ENCODE results near the gene P3H4. TPM values are rescaled to one million over a fixed set of nuclear protein-coding genes. Genes with fewer than 3 reads are reported as not detected.
A peak's percentile ranks its signal among the peaks of the same experiment; 100 is the strongest.

Gene P3H4
- total RNA-seq, 1 donor from 2014 or later = 6.0 TPM

DNA sequence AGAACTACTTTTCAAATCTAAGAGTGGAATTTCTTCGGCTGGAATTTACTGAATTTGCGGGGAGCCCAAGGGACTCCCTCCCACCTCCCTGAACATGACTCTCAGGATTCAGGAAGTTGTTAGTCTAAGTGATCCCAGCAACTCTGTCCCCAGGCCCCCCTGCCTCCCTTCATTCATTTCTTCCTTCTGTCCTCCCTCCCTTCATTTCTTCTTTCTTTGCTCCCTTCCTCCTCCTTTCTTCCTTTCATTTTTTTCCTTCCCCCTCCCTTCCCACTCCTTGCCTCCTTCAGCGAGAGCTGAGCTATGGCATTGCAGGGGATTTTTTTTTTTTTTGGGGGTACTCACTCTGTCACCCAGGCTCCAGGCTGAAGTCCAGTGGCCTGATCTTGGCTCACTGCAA is 14.4 kb downstream of the P3H4 start:
- DNase-seq = no peak
- Histone ChIP-seq H3K36me3 (no peaks in the 10 kb centered on the region), H3K4me3 (no peak overlapping the region), H3K4me1 (peaks cover 38% of the 10 kb centered on the region), H3K27me3 (ENCODE audit: low read depth) (no peaks in the 10 kb centered on the region), H3K9me3 (replicated peaks) (no peaks in the 10 kb centered on the region), H3K27ac (replicated peaks) (no peak overlapping the region)
- no peak for TF ChIP-seq CTCF (IDR thresholded peaks at IDR 0.05; ENCODE audit: borderline replicate concordance)
- intact Hi-C loops (cut with micrococcal nuclease) = no loop called here

DNA sequence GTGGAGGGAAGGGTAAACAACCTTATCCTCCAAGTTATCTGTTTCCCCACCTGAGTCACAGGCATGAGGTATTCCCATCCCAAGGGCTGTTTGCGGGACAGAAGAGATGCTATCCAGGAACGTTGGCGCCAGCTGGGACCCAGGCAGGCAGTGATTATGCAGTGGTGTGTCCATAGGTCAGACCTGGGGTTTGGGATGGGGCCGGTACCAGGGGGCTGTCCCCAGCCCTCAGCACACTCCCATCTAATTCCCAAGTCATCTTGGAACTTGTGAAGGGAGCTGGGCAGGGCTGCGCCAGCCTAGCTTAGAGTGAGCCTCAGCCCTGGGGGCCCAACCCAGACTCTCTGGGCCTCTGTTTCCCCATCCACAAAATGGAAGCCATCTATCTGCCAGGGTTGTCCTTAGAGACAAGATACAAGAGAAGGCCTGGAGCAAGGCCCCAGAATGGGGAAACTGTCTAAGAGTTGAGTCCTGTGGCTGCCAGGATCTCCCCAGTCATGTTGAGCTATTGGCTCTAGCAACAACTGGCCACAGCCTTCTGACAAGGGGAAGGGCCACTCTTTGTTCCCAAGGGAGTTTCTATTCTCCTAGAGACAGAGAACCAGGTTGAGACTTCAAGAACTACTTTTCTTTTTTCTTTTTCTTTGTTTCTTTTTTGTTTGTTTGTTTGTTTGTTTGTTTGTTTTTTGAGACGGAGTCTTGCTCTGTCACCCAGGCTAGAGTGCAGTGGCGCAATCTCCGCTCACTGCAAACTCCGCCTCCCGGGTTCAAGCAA is 15.4 kb downstream of the P3H4 start:
- Histone ChIP-seq H3K27me3 (ENCODE audit: low read depth) (no peaks in the 10 kb centered on the region), H3K4me1 (peaks cover 46% of the 10 kb centered on the region), H3K9me3 (replicated peaks) (no peaks in the 10 kb centered on the region), H3K4me3 (no peak overlapping the region), H3K36me3 (no peaks in the 10 kb centered on the region), H3K27ac (replicated peaks) (no peak overlapping the region)
- no peak for TF ChIP-seq CTCF (IDR thresholded peaks at IDR 0.05; ENCODE audit: borderline replicate concordance)
- no peak for DNase-seq
- intact Hi-C loops (cut with micrococcal nuclease) = no loop called here

- peak overlapping the region; percentile 96 for H3K27ac ChIP-seq (replicated peaks)
- H3K4me1 ChIP-seq = peaks cover 42% of the 10 kb centered on the region
- no peaks in the 10 kb centered on the region for H3K9me3 ChIP-seq (replicated peaks)
- no peak for DNase-seq
- no peak for TF ChIP-seq CTCF (IDR thresholded peaks at IDR 0.05; ENCODE audit: borderline replicate concordance)
- H3K4me3 ChIP-seq = no peak overlapping the region
- intact Hi-C loops (cut with micrococcal nuclease) = no loop called here
- H3K27me3 ChIP-seq (ENCODE audit: low read depth) = no peaks in the 10 kb centered on the region
- H3K36me3 ChIP-seq = no peaks in the 10 kb centered on the region
Observed at GRCh38 chr17:41794540-41794975, 17.2 kb downstream of the P3H4 start.

DNA sequence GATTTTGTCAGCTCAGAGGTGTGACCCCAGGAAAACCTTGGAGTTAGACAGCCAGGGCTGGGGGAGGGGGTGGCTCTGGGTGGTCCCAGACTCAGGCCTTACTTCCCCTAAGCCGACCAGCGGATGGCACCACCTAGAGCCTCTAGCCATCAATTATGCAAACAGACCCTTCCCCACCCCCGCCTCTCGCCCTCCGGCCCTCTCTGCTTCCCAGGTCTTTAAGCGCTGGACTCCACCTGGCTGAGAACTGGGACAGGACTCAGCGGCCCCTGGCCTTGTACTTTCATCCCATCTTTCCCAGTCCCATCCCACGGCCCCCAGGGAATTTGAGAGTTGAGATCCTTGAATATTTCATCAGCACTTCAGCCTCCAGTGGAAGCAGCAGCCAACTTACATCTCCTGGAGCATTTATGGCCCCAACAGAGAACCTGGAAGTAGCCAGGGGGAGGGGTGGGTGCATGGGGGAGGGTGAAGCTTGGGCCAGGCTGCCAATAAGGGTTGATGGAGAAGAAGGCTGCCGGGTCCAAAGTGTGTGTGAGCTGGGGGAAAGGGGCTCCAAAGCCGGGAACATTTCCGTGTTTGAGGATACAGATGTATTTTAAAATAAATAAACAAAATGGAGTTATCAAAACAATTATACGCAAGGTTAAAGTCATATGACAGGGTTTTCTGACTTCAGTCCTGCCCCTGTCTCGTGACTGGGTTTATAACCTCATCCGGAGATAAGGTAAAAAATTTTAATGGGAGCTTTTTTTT is 17.8 kb downstream of the P3H4 start:
- no peaks in the 10 kb centered on the region for H3K36me3 ChIP-seq
- DNase-seq = no peak
- no peak for TF ChIP-seq CTCF (IDR thresholded peaks at IDR 0.05; ENCODE audit: borderline replicate concordance)
- intact Hi-C loops (cut with micrococcal nuclease) = no loop called here
- H3K4me3 ChIP-seq = peak overlapping the region; percentile 54
- H3K9me3 ChIP-seq (replicated peaks) = no peaks in the 10 kb centered on the region
- H3K4me1 ChIP-seq = peaks cover 42% of the 10 kb centered on the region
- peak overlapping the region; percentile 96 for H3K27ac ChIP-seq (replicated peaks)
- no peaks in the 10 kb centered on the region for H3K27me3 ChIP-seq (ENCODE audit: low read depth)

- DNase-seq = peak; percentile 62
- Histone ChIP-seq H3K9me3 (replicated peaks) (no peaks in the 10 kb centered on the region), H3K27me3 (ENCODE audit: low read depth) (no peaks in the 10 kb centered on the region), H3K36me3 (no peaks in the 10 kb centered on the region), H3K4me1 (peaks cover 42% of the 10 kb centered on the region), H3K27ac (replicated peaks) (peak overlapping the region; percentile 96), H3K4me3 (peak overlapping the region; percentile 54)
- intact Hi-C loops (cut with micrococcal nuclease) = no loop called here
- TF ChIP-seq CTCF (IDR thresholded peaks at IDR 0.05; ENCODE audit: borderline replicate concordance) = no peak
Observed at GRCh38 chr17:41792845-41793783, 18.6 kb downstream of the P3H4 start.

All from left ventricle myocardium inferior (tissue), 1 donor.